IPS-20b (cell line): Measurements from ENCODE around the gene MARS1.
A peak's percentile ranks its signal among the peaks of the same experiment; 100 is the strongest.

Experiments used
- H3K27ac ChIP-seq: one replicate; pipeline ENCODE4 v1.5.1; 2013; ENCODE audit warnings: low read length
- H3K27me3 ChIP-seq: 2 replicates; pipeline ENCODE4 v1.6.1; 2013; ENCODE audit warnings: mild to moderate bottlenecking, low read length, inconsistent platforms; ENCODE audit not compliant: insufficient read depth
- H3K36me3 ChIP-seq: 2 replicates; pipeline ENCODE4 v1.6.1; 2013; ENCODE audit warnings: low read depth, mild to moderate bottlenecking, inconsistent platforms, low read length, moderate library complexity; ENCODE audit not compliant: insufficient read depth
- H3K4me1 ChIP-seq: 2 replicates; pipeline ENCODE4 v1.6.1; 2013; ENCODE audit warnings: mild to moderate bottlenecking, control low read depth, inconsistent platforms, low read length, moderate library complexity; ENCODE audit not compliant: insufficient read depth
- H3K4me3 ChIP-seq: 2 replicates; pipeline ENCODE4 v1.5.1; 2013; ENCODE audit warnings: mild to moderate bottlenecking, low read length, inconsistent platforms
- H3K9ac ChIP-seq: 2 replicates; pipeline ENCODE4 v1.6.1; 2013; ENCODE audit warnings: low read depth, mild to moderate bottlenecking, inconsistent platforms, low read length, moderate library complexity
- H3K9me3 ChIP-seq: 2 replicates; pipeline ENCODE4 v1.6.1; 2013; ENCODE audit warnings: mild to moderate bottlenecking, low read depth, low read length, inconsistent platforms; ENCODE audit not compliant: insufficient read depth

MARS1 gene

GRCh38 chr12:57545809-57546437 lies 58.1 kb downstream of the MARS1 start:
- no peaks in the 10 kb centered on the region for H3K9me3 ChIP-seq
- H3K36me3 ChIP-seq = peaks cover 22% of the 10 kb centered on the region; the same call in 1 of the 2 replicates
- H3K4me1 ChIP-seq = peaks cover 14% of the 10 kb centered on the region
- peak overlapping the region; percentile 86 for H3K27ac ChIP-seq
- peak overlapping the region; percentile 95 for H3K9ac ChIP-seq
- H3K4me3 ChIP-seq = peak overlapping the region; percentile 97
- H3K27me3 ChIP-seq = peaks cover 31% of the 10 kb centered on the region

- H3K4me3 ChIP-seq = peak within 1 kb of the TSS; percentile 97
- peak within 1 kb of the TSS; percentile 86 for H3K27ac ChIP-seq
- H3K4me1 ChIP-seq = peaks cover 18% of the 10 kb centered on the region
- H3K9me3 ChIP-seq = no peaks in the 10 kb centered on the region
- H3K9ac ChIP-seq = peak within 1 kb of the TSS; percentile 95
- peaks cover 14% of the 10 kb centered on the region; the same call in 1 of the 2 replicates for H3K36me3 ChIP-seq
- H3K27me3 ChIP-seq = peaks cover 31% of the 10 kb centered on the region
Observed at GRCh38 chr12:57546438-57547287, 58.8 kb downstream of the MARS1 start, which contains the start of gene DCTN2. Gene DCTN2 (minus strand): TSS chr12:57547192. CDS start chr12:57547063, 129 bp downstream.

GRCh38 chr12:57547288-57548012 lies 59.6 kb downstream of the MARS1 start:
- Histone ChIP-seq H3K27ac (no peak overlapping the region), H3K27me3 (peaks cover 31% of the 10 kb centered on the region), H3K4me3 (peak overlapping the region; percentile 97; the same call in 1 of the 2 replicates), H3K36me3 (peaks cover 10% of the 10 kb centered on the region; the same call in 1 of the 2 replicates), H3K9me3 (no peaks in the 10 kb centered on the region), H3K4me1 (peaks cover 26% of the 10 kb centered on the region), H3K9ac (peak overlapping the region; percentile 95; the same call in 1 of the 2 replicates)

GRCh38 chr12:57548013-57548315 lies 60.1 kb downstream of the MARS1 start:
- H3K27me3 ChIP-seq = peaks cover 31% of the 10 kb centered on the region
- H3K9ac ChIP-seq = no peak overlapping the region
- peaks cover 10% of the 10 kb centered on the region; the same call in 1 of the 2 replicates for H3K36me3 ChIP-seq
- no peaks in the 10 kb centered on the region for H3K9me3 ChIP-seq
- H3K4me3 ChIP-seq = no peak overlapping the region
- H3K27ac ChIP-seq = no peak overlapping the region
- peaks cover 27% of the 10 kb centered on the region for H3K4me1 ChIP-seq

- Histone ChIP-seq H3K9me3 (no peaks in the 10 kb centered on the region), H3K27me3 (peaks cover 31% of the 10 kb centered on the region), H3K36me3 (peaks cover 15% of the 10 kb centered on the region; the same call in 1 of the 2 replicates), H3K4me3 (no peak overlapping the region), H3K4me1 (peaks cover 27% of the 10 kb centered on the region), H3K9ac (no peak overlapping the region), H3K27ac (no peak overlapping the region)
Observed at GRCh38 chr12:57548488-57548887, 60.6 kb downstream of the MARS1 start.

GRCh38 chr12:57549203-57549908 lies 61.5 kb downstream of the MARS1 start:
- Histone ChIP-seq H3K9me3 (no peaks in the 10 kb centered on the region), H3K4me1 (peaks cover 27% of the 10 kb centered on the region), H3K9ac (peak overlapping the region; percentile 67; the same call in 1 of the 2 replicates), H3K27ac (no peak overlapping the region), H3K27me3 (peaks cover 31% of the 10 kb centered on the region), H3K36me3 (peaks cover 15% of the 10 kb centered on the region; the same call in 1 of the 2 replicates), H3K4me3 (peak overlapping the region; percentile 95)

- no peak within 1 kb of the TSS for H3K27ac ChIP-seq
- peak within 1 kb of the TSS; percentile 82; the same call in 1 of the 2 replicates for H3K9ac ChIP-seq
Observed at GRCh38 chr12:57549909-57550640, 62.2 kb downstream of the MARS1 start, which contains the start of gene KIF5A. Gene KIF5A (plus strand): TSS chr12:57550044. CDS start chr12:57550272, 228 bp downstream.

GRCh38 chr12:57550641-57551549 lies 63.0 kb downstream of the MARS1 start:
- Histone ChIP-seq H3K4me1 (peaks cover 23% of the 10 kb centered on the region), H3K9me3 (no peaks in the 10 kb centered on the region), H3K9ac (peak overlapping the region; percentile 82; the same call in 1 of the 2 replicates), H3K36me3 (peaks cover 5% of the 10 kb centered on the region; the same call in 1 of the 2 replicates), H3K27me3 (peaks cover 31% of the 10 kb centered on the region), H3K27ac (no peak overlapping the region), H3K4me3 (peak overlapping the region; percentile 95)

More at GRCh38 chr12:57549909-57550640, 62.2 kb downstream of the MARS1 start, which contains the start of gene KIF5A:
- Histone ChIP-seq H3K27me3 (peaks cover 31% of the 10 kb centered on the region), H3K9me3 (no peaks in the 10 kb centered on the region), H3K4me3 (peak within 1 kb of the TSS; percentile 95), H3K4me1 (peaks cover 27% of the 10 kb centered on the region), H3K36me3 (peaks cover 13% of the 10 kb centered on the region; the same call in 1 of the 2 replicates)

GRCh38 chr12:57551637-57552305 lies 63.9 kb downstream of the MARS1 start:
- Histone ChIP-seq H3K27ac (no peak overlapping the region), H3K36me3 (peaks cover 5% of the 10 kb centered on the region; the same call in 1 of the 2 replicates), H3K9ac (no peak overlapping the region; the same call in 1 of the 2 replicates)

More at GRCh38 chr12:57551637-57552305, 63.9 kb downstream of the MARS1 start:
- H3K27me3 ChIP-seq = peaks cover 31% of the 10 kb centered on the region
- peak overlapping the region; percentile 20; the same call in 1 of the 2 replicates for H3K4me3 ChIP-seq
- no peaks in the 10 kb centered on the region for H3K9me3 ChIP-seq
- H3K4me1 ChIP-seq = peaks cover 18% of the 10 kb centered on the region
